ENCODE measurements around the gene GSG1L2.

- TF ChIP-seq GATA2 (IDR thresholded peaks at IDR 0.05; ENCODE audit: low read depth, low read length): no peak
- no peak for TF ChIP-seq GATA3 (IDR thresholded peaks at IDR 0.05; ENCODE audit: low read depth, low read length)
Observed at GRCh38 chr17:9829343-9829742, 7.5 kb upstream of the GSG1L2 start.
